Esophagus (tissue), 2 donors: ENCODE results near the gene EFNA2. TPM values are rescaled to one million over a fixed set of nuclear protein-coding genes. Genes with fewer than 3 reads are reported as not detected.

Experiments used
- H3K27ac ChIP-seq, 2 donors: one replicate each; pipeline ENCODE4 v1.5.1; 2013; ENCODE audit warnings: low read depth in 2 of 2, mild to moderate bottlenecking in 2 of 2, inconsistent platforms in 1 of 2, low read length in 1 of 2, moderate library complexity in 1 of 2
- H3K27me3 ChIP-seq, 2 donors: one replicate each; pipeline ENCODE4 v1.6.1; 2013; ENCODE audit warnings: low read length in 2 of 2, control low read depth in 1 of 2, mild to moderate bottlenecking in 1 of 2; ENCODE audit not compliant: insufficient read depth in 2 of 2, control insufficient read depth in 1 of 2
- H3K36me3 ChIP-seq, 2 donors: one replicate each; pipeline ENCODE4 v1.6.1; 2013; ENCODE audit warnings: low read length in 1 of 2; ENCODE audit not compliant: control insufficient read depth in 2 of 2, insufficient read depth in 2 of 2
- H3K4me1 ChIP-seq, 2 donors: one replicate each; pipeline ENCODE4 v1.6.1; 2013; ENCODE audit warnings: low read length in 1 of 2; ENCODE audit not compliant: control insufficient read depth in 2 of 2, insufficient read depth in 2 of 2
- H3K4me3 ChIP-seq, 2 donors: one replicate each; pipeline ENCODE4 v1.5.1; 2013; ENCODE audit warnings: low read length in 2 of 2, mild to moderate bottlenecking in 2 of 2, low read depth in 1 of 2, moderate library complexity in 1 of 2
- H3K9me3 ChIP-seq, 2 donors: one replicate each; pipeline ENCODE4 v1.6.1; 2013; ENCODE audit warnings: mild to moderate bottlenecking in 2 of 2, low read depth in 1 of 2, low read length in 1 of 2, moderate library complexity in 1 of 2; ENCODE audit not compliant: control insufficient read depth in 2 of 2, insufficient read depth in 1 of 2
- WGBS, 2 donors: extraction: QIAGEN DNeasy Blood & Tissue Kit; methylation state at CpG; one replicate each; pipeline ENCODE4 v1.1.7; 2013; 5-methylcytosine and 5-hydroxymethylcytosine counted together
- polyA plus RNA-seq, 2 donors: library from polyadenylated mRNA; stranded (reverse); fragments of 200-250 nt; gene quantifications; one replicate each; pipeline ENCODE4 v1.2.3, GENCODE V29; 2013
- donor health status: healthy with polysubstance abuse.
- donor health status: Bipolar disorder and iron deficiency.

The EFNA2 gene
- polyA plus RNA-seq, 2 donors, result 0.18 to 0.39 TPM

DNA sequence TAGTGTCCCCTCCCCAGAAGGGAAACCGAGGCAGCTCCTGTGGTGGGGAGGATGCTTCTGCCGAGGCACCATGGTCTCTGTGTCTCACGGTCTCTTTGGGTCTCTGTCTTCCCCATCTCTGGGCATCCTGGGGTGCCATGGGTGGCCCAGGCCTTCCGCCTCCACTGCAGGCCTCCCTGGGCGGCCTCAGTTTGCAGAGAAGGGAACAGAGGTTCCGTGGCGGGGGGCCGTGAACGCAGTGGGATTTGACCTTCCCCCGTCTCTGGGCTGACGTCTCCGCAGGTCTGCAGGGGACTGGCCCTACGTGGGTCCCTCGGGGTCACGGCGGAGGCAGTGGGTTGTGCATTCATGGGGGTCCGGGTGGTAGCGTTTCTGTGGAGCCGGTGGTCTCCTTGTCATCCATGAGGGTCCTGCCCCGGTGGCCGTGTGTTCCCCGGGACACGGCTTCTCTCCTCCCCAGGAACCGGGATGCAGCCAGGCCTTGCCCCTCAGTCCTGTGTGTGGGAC, 4.6 kb downstream of the EFNA2 start:
- Histone ChIP-seq H3K4me3 (no peak overlapping the region), H3K27me3 (peaks cover 0 to 26% of the 10 kb centered on the region in 2 donors), H3K9me3 (no peaks in the 10 kb centered on the region), H3K4me1 (peaks cover 12 to 15% of the 10 kb centered on the region in 2 donors), H3K27ac (no peak overlapping the region), H3K36me3 (no peaks in the 10 kb centered on the region)
- 83 to 85% methylated on average over 20 to 24 of the region's 24 CpGs for WGBS, 2 donors

DNA sequence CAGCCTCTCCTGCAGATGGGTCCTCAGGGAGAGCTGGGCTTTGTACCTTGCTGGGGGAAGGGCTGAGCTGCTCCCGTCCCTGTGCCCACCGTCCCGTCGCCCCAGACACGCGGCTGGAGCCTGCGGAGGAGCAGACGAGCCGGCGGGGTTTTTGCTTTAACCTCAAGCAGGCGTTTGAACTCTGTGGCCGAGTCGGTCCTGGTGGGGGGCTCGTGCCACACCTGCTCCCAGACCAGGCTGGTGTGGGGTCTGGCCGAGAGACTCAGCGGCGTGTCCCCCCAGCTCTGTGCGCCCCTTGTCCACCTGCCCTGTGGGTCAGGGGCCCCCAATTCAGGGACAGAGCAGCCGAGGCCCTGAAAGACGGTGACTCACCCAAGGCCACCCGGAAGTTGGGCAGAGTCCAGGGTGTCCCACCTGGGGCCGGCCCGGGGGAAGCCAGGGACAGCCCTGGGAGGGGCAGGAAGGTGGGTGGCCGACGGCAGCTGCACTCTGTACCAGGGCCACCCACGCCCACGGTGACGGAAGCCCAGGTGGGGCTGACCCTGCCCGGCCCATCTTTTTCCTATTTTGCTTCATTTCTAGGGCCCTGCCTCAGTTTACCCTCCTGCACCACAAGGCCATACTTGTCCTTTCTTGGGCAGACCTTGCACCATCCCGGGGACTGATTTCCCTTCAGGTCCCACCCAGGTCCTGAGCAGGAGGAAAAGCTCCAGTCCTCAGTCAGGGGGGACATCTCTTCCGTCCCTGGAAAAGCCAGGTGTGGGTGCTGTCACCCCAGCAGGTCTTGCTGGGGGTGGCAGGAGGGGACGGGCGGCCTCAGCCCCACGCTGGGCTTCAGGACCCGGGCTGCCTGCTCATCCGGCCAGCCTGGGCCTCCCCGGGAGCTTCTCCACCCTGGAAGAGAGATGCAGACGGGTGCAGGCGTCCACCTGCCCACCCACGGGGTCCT, 5.3 kb downstream of the EFNA2 start:
- Histone ChIP-seq H3K27me3 (peaks cover 0 to 26% of the 10 kb centered on the region in 2 donors), H3K36me3 (no peaks in the 10 kb centered on the region), H3K4me3 (no peak overlapping the region), H3K9me3 (no peaks in the 10 kb centered on the region), H3K4me1 (peaks cover 14% of the 10 kb centered on the region in 2 donors), H3K27ac (no peak overlapping the region)
- WGBS, 2 donors, result 60 to 62% methylated on average over 36 to 40 of the region's 40 CpGs

DNA sequence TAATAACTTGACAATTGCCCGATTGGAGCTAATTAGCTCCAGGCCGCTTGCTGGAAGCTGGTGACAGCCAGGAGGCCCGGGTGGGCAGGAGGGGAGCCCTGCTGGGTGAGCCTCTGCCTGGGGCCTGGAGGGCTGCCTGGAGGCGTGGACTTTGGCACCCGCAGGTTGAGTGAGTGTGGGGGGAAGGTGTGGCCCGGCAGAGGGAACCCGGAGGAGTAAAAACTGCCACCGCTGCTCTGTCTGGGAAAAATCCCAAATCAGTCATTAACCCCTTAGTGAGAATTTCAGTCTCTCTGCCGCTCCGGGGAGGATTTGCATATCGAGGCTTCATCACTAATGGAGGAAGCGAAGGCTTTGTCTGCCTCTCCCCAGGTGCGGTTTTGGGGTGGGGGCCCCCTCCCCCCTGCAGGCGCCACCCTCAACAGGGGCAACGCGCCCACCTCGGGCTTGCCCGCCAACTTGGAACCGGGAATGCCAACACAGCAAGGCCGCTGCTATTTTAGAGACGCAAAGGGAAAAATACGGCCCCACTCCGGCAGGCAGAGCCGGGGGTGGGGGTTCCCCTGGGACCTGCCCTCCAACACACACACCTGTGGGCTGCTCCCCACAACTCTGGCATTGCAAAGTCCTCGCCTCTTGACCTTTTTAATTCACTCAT, 6.2 kb downstream of the EFNA2 start:
- WGBS, 2 donors, result 36 to 41% methylated on average over 25 of the region's 25 CpGs
- H3K9me3 ChIP-seq, result no peaks in the 10 kb centered on the region
- H3K27me3 ChIP-seq, result peaks cover 0 to 19% of the 10 kb centered on the region in 2 donors
- no peaks in the 10 kb centered on the region for H3K36me3 ChIP-seq
- H3K4me3 ChIP-seq, result no peak overlapping the region
- no peak overlapping the region for H3K27ac ChIP-seq
- H3K4me1 ChIP-seq, result peaks cover 9 to 11% of the 10 kb centered on the region in 2 donors

DNA sequence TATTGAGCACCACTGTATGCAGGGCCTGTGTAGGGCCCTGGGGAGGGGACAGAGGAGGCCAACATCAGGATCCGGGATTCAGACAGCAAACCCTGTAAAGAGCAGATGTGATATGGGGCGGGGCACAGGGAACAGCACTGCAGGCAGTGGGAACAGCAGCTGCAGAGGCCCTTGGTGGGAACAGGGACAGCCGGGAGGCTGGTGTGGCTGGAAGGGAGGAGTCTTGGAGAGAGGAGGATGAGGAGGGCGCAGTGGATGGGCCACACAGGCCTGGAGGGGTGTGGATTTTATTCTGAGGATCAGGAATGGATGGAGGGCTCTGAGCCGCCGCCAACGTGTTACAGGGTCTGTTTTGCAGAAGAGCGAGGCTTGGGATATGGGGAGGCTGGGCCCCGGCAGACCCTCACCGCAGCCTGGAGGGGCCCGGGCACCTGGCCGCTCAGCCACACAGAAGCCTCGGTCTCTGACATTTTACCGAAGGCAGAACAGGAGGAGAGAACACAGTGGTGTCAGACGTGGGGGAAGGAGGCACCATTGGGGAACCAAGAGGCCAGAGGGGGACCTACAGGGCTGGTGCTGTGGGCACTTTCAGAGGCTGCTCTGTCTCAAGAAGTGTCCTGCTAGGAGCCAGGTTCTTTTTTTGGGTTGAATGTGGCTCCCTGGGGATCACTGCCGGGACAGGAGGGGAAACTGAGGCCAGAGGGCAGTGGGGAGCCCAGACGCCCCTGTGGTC, 6.9 kb downstream of the EFNA2 start:
- Histone ChIP-seq H3K4me3 (no peak overlapping the region), H3K4me1 (peaks cover 8 to 9% of the 10 kb centered on the region in 2 donors), H3K27ac (no peak overlapping the region), H3K36me3 (no peaks in the 10 kb centered on the region), H3K27me3 (peaks cover 0 to 12% of the 10 kb centered on the region in 2 donors), H3K9me3 (no peaks in the 10 kb centered on the region)
- WGBS, 2 donors, result 82 to 83% methylated on average over 17 of the region's 17 CpGs

DNA sequence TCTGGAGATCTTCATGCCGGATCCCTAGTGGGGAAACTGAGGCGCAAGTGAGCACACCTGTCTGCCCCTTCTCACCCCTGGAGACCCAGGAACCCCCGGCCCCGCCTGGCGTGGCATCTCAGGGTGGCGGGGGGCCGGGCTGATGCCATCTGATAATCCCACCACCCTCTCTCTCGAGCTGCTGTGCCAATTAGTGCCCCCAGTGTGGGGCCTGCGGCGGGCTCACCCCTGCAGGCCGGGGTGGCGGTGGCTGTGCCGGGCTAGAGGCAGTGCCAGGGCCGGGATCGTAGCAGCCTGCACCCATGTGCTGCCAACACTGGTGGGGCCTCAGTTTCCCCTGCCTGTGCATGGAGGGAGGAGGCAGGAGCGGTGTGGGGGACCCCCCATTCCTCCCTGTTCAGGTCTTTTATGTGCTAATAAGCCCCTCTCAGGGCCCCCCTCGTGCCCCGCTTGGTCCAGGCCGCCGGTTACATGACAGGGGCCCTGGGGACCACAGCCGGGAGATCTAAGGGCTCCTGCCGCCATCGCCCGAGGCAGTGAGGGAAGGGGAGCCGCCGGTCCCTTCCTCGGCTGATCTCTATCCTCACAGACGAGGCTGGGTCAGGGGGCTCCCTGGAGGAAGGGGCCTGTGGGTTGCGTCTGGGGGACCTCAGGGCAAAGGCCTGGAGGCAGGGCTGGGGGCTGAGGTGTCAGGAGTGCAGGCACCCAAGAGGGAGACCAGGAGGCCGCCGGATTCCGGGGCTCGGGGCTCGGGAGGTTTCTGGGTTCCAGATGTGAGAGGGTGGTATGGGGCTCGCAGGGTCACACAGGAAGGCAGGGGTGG, 8.3 kb downstream of the EFNA2 start:
- Histone ChIP-seq H3K36me3 (no peaks in the 10 kb centered on the region), H3K9me3 (no peaks in the 10 kb centered on the region), H3K27me3 (peaks cover 0 to 3% of the 10 kb centered on the region in 2 donors), H3K4me1 (peaks cover 5 to 7% of the 10 kb centered on the region in 2 donors), H3K4me3 (no peak overlapping the region), H3K27ac (no peak overlapping the region)
- WGBS, 2 donors, result 73 to 79% methylated on average over 33 to 35 of the region's 35 CpGs

DNA sequence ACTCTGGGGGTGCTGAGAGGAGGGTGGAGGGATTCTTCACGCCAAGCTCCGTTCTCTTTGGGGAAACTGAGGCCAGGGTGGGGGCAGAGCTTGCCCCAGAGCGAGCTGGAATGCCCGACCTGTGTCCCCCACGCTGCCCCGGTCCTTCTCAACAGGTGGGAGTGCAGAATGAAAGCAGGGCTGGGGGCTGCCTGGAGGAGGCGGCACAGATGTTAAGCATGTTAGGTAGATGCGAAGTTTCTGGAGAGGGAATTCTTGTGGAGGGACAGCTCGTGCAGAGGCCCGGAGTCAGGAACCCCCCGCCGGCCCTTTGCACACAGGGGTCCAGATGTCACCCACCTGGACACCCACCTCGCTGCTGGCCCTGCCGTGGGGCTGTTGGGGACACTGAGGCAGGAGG, 9.0 kb downstream of the EFNA2 start:
- H3K36me3 ChIP-seq, result no peaks in the 10 kb centered on the region
- H3K4me1 ChIP-seq, result peaks cover 4 to 5% of the 10 kb centered on the region in 2 donors
- H3K27me3 ChIP-seq, result peaks cover 0 to 3% of the 10 kb centered on the region in 2 donors

DNA sequence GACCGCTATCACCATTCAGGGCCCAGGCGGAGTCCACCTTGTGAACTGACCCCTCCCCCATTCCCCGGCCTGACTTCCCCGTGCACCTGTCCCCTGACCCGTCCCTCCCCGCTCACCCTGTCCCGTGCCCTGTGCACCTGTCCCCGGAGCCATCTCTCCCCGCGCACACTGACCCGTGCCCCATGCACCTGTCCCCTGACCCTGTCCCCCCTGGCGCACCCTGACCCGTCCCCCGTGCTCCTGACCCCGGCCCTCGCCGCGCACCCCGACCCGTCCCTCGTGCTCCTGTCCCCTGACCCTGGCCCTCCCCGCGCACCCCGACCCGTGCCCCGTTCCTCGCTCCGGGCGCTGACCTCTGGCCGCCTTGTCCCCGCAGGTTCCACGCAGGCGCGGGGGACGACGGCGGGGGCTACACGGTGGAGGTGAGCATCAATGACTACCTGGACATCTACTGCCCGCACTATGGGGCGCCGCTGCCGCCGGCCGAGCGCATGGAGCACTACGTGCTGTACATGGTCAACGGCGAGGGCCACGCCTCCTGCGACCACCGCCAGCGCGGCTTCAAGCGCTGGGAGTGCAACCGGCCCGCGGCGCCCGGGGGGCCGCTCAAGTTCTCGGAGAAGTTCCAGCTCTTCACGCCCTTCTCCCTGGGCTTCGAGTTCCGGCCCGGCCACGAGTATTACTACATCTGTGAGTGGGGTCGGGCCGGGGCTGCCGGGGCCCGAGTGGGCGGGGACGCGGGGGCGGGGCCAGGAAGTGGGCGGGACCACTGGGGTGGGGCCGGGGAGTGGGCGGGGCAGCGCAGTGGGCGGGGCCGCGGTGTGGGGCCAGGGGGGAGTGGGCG, 9.7 kb downstream of the EFNA2 start:
- Histone ChIP-seq H3K9me3 (no peaks in the 10 kb centered on the region), H3K4me3 (no peak overlapping the region), H3K27ac (no peak overlapping the region), H3K4me1 (peaks cover under 1 to 5% of the 10 kb centered on the region in 2 donors), H3K36me3 (no peaks in the 10 kb centered on the region), H3K27me3 (peaks cover 0 to 3% of the 10 kb centered on the region in 2 donors)
- 13 to 16% methylated on average over 75 to 82 of the region's 82 CpGs for WGBS, 2 donors

More for the DNA sequence above, 9.0 kb downstream of the EFNA2 start:
- Histone ChIP-seq H3K4me3 (no peak overlapping the region), H3K9me3 (no peaks in the 10 kb centered on the region), H3K27ac (no peak overlapping the region)
- 68 to 76% methylated on average over 14 of the region's 14 CpGs for WGBS, 2 donors

DNA sequence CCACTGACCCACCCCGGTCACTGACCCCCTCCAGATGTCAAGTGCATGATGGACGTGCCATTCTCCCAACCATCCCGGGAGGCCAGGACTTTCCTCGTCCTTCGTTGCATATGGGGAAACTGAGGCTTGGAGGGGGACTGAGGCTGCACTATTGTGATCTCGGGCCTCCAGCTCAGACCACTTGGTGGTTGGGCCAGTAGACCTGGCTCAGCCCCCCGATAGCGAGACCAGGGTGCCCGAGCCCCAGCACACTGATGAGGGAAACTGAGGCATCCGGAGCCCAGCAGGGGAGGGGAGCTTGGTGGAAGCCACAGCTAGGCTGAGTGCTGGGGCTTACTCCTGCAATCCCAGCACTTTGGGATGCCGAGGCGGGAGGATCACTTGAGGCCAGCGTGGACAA, 10.4 kb downstream of the EFNA2 start:
- Histone ChIP-seq H3K27me3 (peaks cover 0 to 3% of the 10 kb centered on the region in 2 donors), H3K27ac (no peak overlapping the region), H3K4me3 (no peak overlapping the region), H3K4me1 (peaks cover 0 to 5% of the 10 kb centered on the region in 2 donors), H3K36me3 (no peaks in the 10 kb centered on the region), H3K9me3 (no peaks in the 10 kb centered on the region)
- WGBS, 2 donors, result 75 to 81% methylated on average over 12 to 13 of the region's 13 CpGs
